HEK293 (cell line): ENCODE data around the gene IDI2.

Experiments
- CTCF ChIA-PET: fragments of 350-600 bp; formaldehyde crosslinking; extraction: SDS; loops from one replicate; lab custom pipeline; 2021; ENCODE audit warnings: antibody characterized with exemption; lab: Yijun Ruan, JAX
- POLR2A ChIA-PET: fragments of 300-600 bp; formaldehyde crosslinking; extraction: SDS; loops from one replicate; lab custom pipeline; 2020; ENCODE audit warnings: antibody characterized with exemption, inconsistent platforms; lab: Yijun Ruan, JAX
- H3K27ac ChIP-seq: fragments of 200-500 bp; sonication (Bioruptor generic); 2 replicates; pipeline ENCODE4 v1.5.1; 2014; ENCODE audit warnings: low read depth, low read length, control low read depth, inconsistent platforms; ENCODE audit errors: extremely low read depth
- H3K36me3 ChIP-seq, 2 experiments: fragments of 200-500 bp in 1 of 2; sonication (Bioruptor generic) in 1 of 2; 1 replicate in 1 of 2; 2 replicates in 1 of 2; pipeline ENCODE4 v1.5.1; 2014 to 2017; ENCODE audit warnings: inconsistent platforms in 2 of 2, low read length in 2 of 2; ENCODE audit not compliant: control insufficient read depth in 2 of 2, insufficient read depth in 1 of 2
- H3K4me1 ChIP-seq: fragments of 200-500 bp; sonication (Bioruptor generic); 2 replicates; pipeline ENCODE4 v1.5.1; 2014; ENCODE audit warnings: mild to moderate bottlenecking, low read length, inconsistent platforms; ENCODE audit not compliant: control insufficient read depth, insufficient read depth
- H3K4me3 ChIP-seq: 2 replicates; pipeline ENCODE4 v1.5.1; 2011; ENCODE audit warnings: low read depth, mild to moderate bottlenecking, control low read depth, low read length, moderate library complexity
- H3K9me3 ChIP-seq: fragments of 200-500 bp; sonication (Bioruptor generic); 2 replicates; pipeline ENCODE4 v1.5.1; 2014; ENCODE audit warnings: low read depth, low read length, inconsistent platforms; ENCODE audit not compliant: control insufficient read depth, insufficient read depth
- PRDM1 ChIP-seq: fragments of 450-650 bp; formaldehyde crosslinking; IDR thresholded peaks from 2 replicates; pipeline ENCODE4; 2016; ENCODE audit warnings: missing biosample characterization, missing genetic modification characterization
- PRDM2 ChIP-seq: fragments of 450-650 bp; formaldehyde crosslinking; IDR thresholded peaks from 2 replicates; pipeline ENCODE4 v1.5.1; 2016; ENCODE audit warnings: missing biosample characterization, missing genetic modification characterization, borderline replicate concordance
- SCRT1 ChIP-seq: fragments of 450-650 bp; formaldehyde crosslinking; IDR thresholded peaks from 2 replicates; pipeline ENCODE4 v1.5.1; 2016; ENCODE audit warnings: missing biosample characterization, missing genetic modification characterization, borderline replicate concordance
- SP3 ChIP-seq: fragments of 450-650 bp; formaldehyde crosslinking; IDR thresholded peaks from 2 replicates; pipeline ENCODE4 v1.5.1; 2016; ENCODE audit warnings: missing biosample characterization, missing genetic modification characterization
- ZBTB48 ChIP-seq: fragments of 450-650 bp; formaldehyde crosslinking; IDR thresholded peaks from 2 replicates; pipeline ENCODE4 v1.5.1; 2016; ENCODE audit warnings: missing biosample characterization, missing genetic modification characterization
- ZNF121 ChIP-seq: fragments of 450-650 bp; formaldehyde crosslinking; IDR thresholded peaks from 2 replicates; pipeline ENCODE4 v1.5.1; 2016; ENCODE audit warnings: missing biosample characterization, missing genetic modification characterization
- ZNF138 ChIP-seq: fragments of 450-650 bp; formaldehyde crosslinking; IDR thresholded peaks from 2 replicates; pipeline ENCODE4 v1.5.1; 2016; ENCODE audit warnings: missing biosample characterization, missing genetic modification characterization, borderline replicate concordance
- ZNF26 ChIP-seq: fragments of 450-650 bp; formaldehyde crosslinking; IDR thresholded peaks from 2 replicates; pipeline ENCODE4 v1.5.1; 2016; ENCODE audit warnings: missing biosample characterization, missing genetic modification characterization
- ZNF404 ChIP-seq: fragments of 450-650 bp; formaldehyde crosslinking; IDR thresholded peaks from 2 replicates; pipeline ENCODE4 v1.5.1; 2017; ENCODE audit warnings: missing biosample characterization, missing genetic modification characterization
- ZNF473 ChIP-seq: fragments of 450-650 bp; formaldehyde crosslinking; IDR thresholded peaks from 2 replicates; pipeline ENCODE4 v1.5.1; 2017; ENCODE audit warnings: missing biosample characterization, missing genetic modification characterization
- ZNF510 ChIP-seq: fragments of 450-650 bp; formaldehyde crosslinking; IDR thresholded peaks from 2 replicates; pipeline ENCODE4 v1.5.1; 2018; ENCODE audit warnings: mild to moderate bottlenecking, missing genetic modification characterization, missing biosample characterization; ENCODE audit not compliant: insufficient replicate concordance
- ZNF518A ChIP-seq: fragments of 450-650 bp; formaldehyde crosslinking; conservative IDR thresholded peaks from 2 replicates; pipeline ENCODE4 v1.5.1; 2016; ENCODE audit warnings: low read depth, missing biosample characterization, missing genetic modification characterization
- ZNF521 ChIP-seq: fragments of 450-650 bp; formaldehyde crosslinking; IDR thresholded peaks from 2 replicates; pipeline ENCODE4 v1.5.1; 2017; ENCODE audit warnings: missing biosample characterization, mild to moderate bottlenecking, missing genetic modification characterization
- ZNF639 ChIP-seq: fragments of 450-650 bp; formaldehyde crosslinking; IDR thresholded peaks from 2 replicates; pipeline ENCODE4 v1.5.1; 2016; ENCODE audit warnings: missing biosample characterization, missing genetic modification characterization
- ZNF670 ChIP-seq: fragments of 450-650 bp; formaldehyde crosslinking; IDR thresholded peaks from 2 replicates; pipeline ENCODE4 v1.5.1; 2016; ENCODE audit warnings: missing biosample characterization, missing genetic modification characterization, low read depth
- ZNF777 ChIP-seq: fragments of 450-650 bp; formaldehyde crosslinking; IDR thresholded peaks from 2 replicates; pipeline ENCODE4 v1.5.1; 2017; ENCODE audit warnings: missing biosample characterization, missing genetic modification characterization, borderline replicate concordance
- ZNF830 ChIP-seq: fragments of 450-650 bp; IDR thresholded peaks from 2 replicates; pipeline ENCODE4 v1.5.0; 2018; ENCODE audit warnings: missing biosample characterization, missing genetic modification characterization, low read depth, mild to moderate bottlenecking, moderate library complexity
- ZNF843 ChIP-seq: fragments of 450-650 bp; formaldehyde crosslinking; IDR thresholded peaks from 2 replicates; pipeline ENCODE4 v1.5.1; 2016; ENCODE audit warnings: missing biosample characterization, missing genetic modification characterization

Gene IDI2

GRCh38 chr10:1058017-1058416 is 32.4 kb upstream of the IDI2 start:
- no peak for TF ChIP-seq SP3 (tag by site-specific recombination)
- no peak for TF ChIP-seq ZNF404 (tag by site-specific recombination)
- TF ChIP-seq ZNF639 (tag by site-specific recombination), result no peak
- no peak for TF ChIP-seq ZNF843
- TF ChIP-seq ZNF521 (tag by site-specific recombination), result no peak
- no peak for TF ChIP-seq ZNF670 (tag by site-specific recombination)
- TF ChIP-seq ZNF518A, result no peak
- no peak for TF ChIP-seq ZNF473 (tag by site-specific recombination)
- no peak for TF ChIP-seq ZNF510 (tag by site-specific recombination)
- TF ChIP-seq ZNF26 (tag by site-specific recombination), result no peak
- no peak for TF ChIP-seq ZNF830 (tag by site-specific recombination)
- TF ChIP-seq ZNF777, result no peak
- no peak for TF ChIP-seq PRDM1 (tag by site-specific recombination)
- TF ChIP-seq ZNF121 (tag by site-specific recombination), result no peak
- TF ChIP-seq, all 188 proteins: peak for 0
- Histone ChIP-seq H3K4me3 (no peak overlapping the region), H3K4me1 (peaks cover 5% of the 10 kb centered on the region), H3K9me3 (no peaks in the 10 kb centered on the region), H3K27ac (no peak overlapping the region), H3K36me3 (peaks cover 0 to 27% of the 10 kb centered on the region in 2 experiments)
- ChIA-PET POLR2A (interaction anchor here (1.5 kb wide), 1 partner anchor 10 kb away, joined by 4 read pairs; the partner anchor contains the start of gene IDI1), CTCF (interaction anchor here (0.6 kb wide), 2 partner anchors 11 to 34 kb away, joined by 3 read pairs; no protein-coding TSS in a partner anchor)

- POLR2A ChIA-PET, result interaction anchor here (1.5 kb wide), 1 partner anchor 9 kb away, joined by 4 read pairs; the partner anchor contains the start of gene IDI1
- Histone ChIP-seq H3K4me1 (peaks cover 5% of the 10 kb centered on the region), H3K9me3 (no peaks in the 10 kb centered on the region)
- TF ChIP-seq ZNF138 (tag by site-specific recombination) (no peak), SCRT1 (tag by site-specific recombination) (0 out of 2 replicates have a peak, but pooled peaks have one; percentile 6), PRDM2 (0 out of 2 replicates have a peak, but pooled peaks have one; percentile 50), ZBTB48 (tag by site-specific recombination) (peak; percentile 65; the same call in 1 of the 2 replicates)
These were observed 31.5 kb upstream of the IDI2 start for GRCh38 chr10:1057106-1057657.

More at GRCh38 chr10:1057106-1057657, 31.5 kb upstream of the IDI2 start:
- CTCF ChIA-PET, result interaction anchor here (0.7 to 1.1 kb wide), 2 partner anchors 13 to 17 kb away, joined by 3 read pairs; no protein-coding TSS in a partner anchor
- Histone ChIP-seq H3K27ac (peak overlapping the region; percentile 93; the same call in 1 of the 2 replicates), H3K4me3 (peak overlapping the region; percentile 93), H3K36me3 (peaks cover 0 to 35% of the 10 kb centered on the region in 2 experiments)
